Karpas-422 (cell line): Measurements from ENCODE around the gene TH. TPM values are rescaled to one million over a fixed set of nuclear protein-coding genes. Genes with fewer than 3 reads are reported as not detected.
"Not testable (repeated sequence)": the region's sequence is repeated elsewhere in the genome, so short reads cannot be mapped to it uniquely, and the experiment has no call there.

Experiments used
- DNase-seq: peaks from one replicate; pipeline ENCODE4 v3.0.0-alpha.2; 2015
- H2AFZ ChIP-seq: fragments of 200-600 bp; sonication (generic); 2 replicates; pipeline ENCODE4 v1.6.1; 2014; ENCODE audit warnings: antibody characterized with exemption, low read length, mixed read lengths
- H3K27ac ChIP-seq: fragments of 200-600 bp; sonication (generic); 2 replicates; pipeline ENCODE4 v1.5.1; 2014; ENCODE audit warnings: mild to moderate bottlenecking, low read length, moderate library complexity
- H3K27me3 ChIP-seq: fragments of 200-600 bp; sonication (generic); 2 replicates; pipeline ENCODE4 v1.6.1; 2014; ENCODE audit warnings: low read length, mixed read lengths
- H3K36me3 ChIP-seq: fragments of 200-600 bp; sonication (generic); 2 replicates; pipeline ENCODE4 v1.6.1; 2014; ENCODE audit warnings: low read length, mixed read lengths; ENCODE audit not compliant: insufficient read depth
- H3K4me1 ChIP-seq: fragments of 200-600 bp; sonication (generic); 2 replicates; pipeline ENCODE4 v1.6.1; 2014; ENCODE audit warnings: mild to moderate bottlenecking, low read length, mixed read lengths
- H3K4me2 ChIP-seq: fragments of 200-600 bp; sonication (generic); 2 replicates; pipeline ENCODE4 v1.6.1; 2014; ENCODE audit warnings: low read length, low read depth, mild to moderate bottlenecking; ENCODE audit not compliant: poor library complexity, severe bottlenecking
- H3K4me3 ChIP-seq: fragments of 200-600 bp; sonication (generic); 2 replicates; pipeline ENCODE4 v1.5.1; 2014; ENCODE audit warnings: mild to moderate bottlenecking, antibody characterized with exemption, low read length, mixed read lengths
- H3K79me2 ChIP-seq: fragments of 200-600 bp; sonication (generic); 2 replicates; pipeline ENCODE4 v1.6.1; 2014; ENCODE audit warnings: mild to moderate bottlenecking, low read length, mixed read lengths
- H3K9ac ChIP-seq: fragments of 200-600 bp; sonication (generic); 2 replicates; pipeline ENCODE4 v1.6.0; 2014; ENCODE audit warnings: low read length
- H3K9me2 ChIP-seq: fragments of 200-600 bp; sonication (generic), shearing (Covaris generic); replicated peaks from 2 replicates; pipeline ENCODE4 v1.6.0; 2014; ENCODE audit warnings: mild to moderate bottlenecking, low read length, moderate library complexity; ENCODE audit not compliant: insufficient read depth
- H3K9me3 ChIP-seq: fragments of 300-700, 200-600 bp; sonication (generic); 2 replicates; pipeline ENCODE4 v1.6.1; 2014; ENCODE audit warnings: low read length, mixed read lengths
- H4K20me1 ChIP-seq: fragments of 200-600 bp; sonication (generic); 2 replicates; pipeline ENCODE4 v1.6.1; 2014; ENCODE audit warnings: mild to moderate bottlenecking, antibody characterized with exemption, low read length, low read depth; ENCODE audit not compliant: insufficient read depth
- total RNA-seq: library from RNA; depleted of rRNA; stranded (reverse); fragments of >200 nt; shearing (Covaris generic); gene quantifications from 2 replicates; pipeline ENCODE4 v1.2.3, GENCODE V29; 2014; ENCODE audit warnings: low replicate concordance

TH gene
- total RNA-seq, 1 experiment from 2014 or later: not detected

GRCh38 chr11:2193888-2194595 is 22.4 kb upstream of the TH start:
- H2AFZ ChIP-seq, H3K36me3 ChIP-seq, H3K27ac ChIP-seq, H3K79me2 ChIP-seq, H3K9me3 ChIP-seq, H3K27me3 ChIP-seq, H3K4me1 ChIP-seq, H3K4me2 ChIP-seq, H4K20me1 ChIP-seq, H3K9ac ChIP-seq, H3K9me2 ChIP-seq, DNase-seq, H3K4me3 ChIP-seq: not testable (repeated sequence)

- Histone ChIP-seq H3K4me2 (no peak overlapping the region), H3K4me3 (no peak overlapping the region), H3K27ac (no peak overlapping the region), H3K9me2 (no peaks in the 10 kb centered on the region), H4K20me1 (no peaks in the 10 kb centered on the region), H2AFZ (no peak overlapping the region), H3K9me3 (no peaks in the 10 kb centered on the region), H3K79me2 (no peaks in the 10 kb centered on the region), H3K9ac (no peak overlapping the region), H3K36me3 (no peaks in the 10 kb centered on the region), H3K4me1 (no peaks in the 10 kb centered on the region), H3K27me3 (no peaks in the 10 kb centered on the region)
- no peak for DNase-seq
Measured at GRCh38 chr11:2193099-2193887, 21.7 kb upstream of the TH start.

GRCh38 chr11:2192435-2192834 is 20.8 kb upstream of the TH start:
- Histone ChIP-seq H3K27me3 (no peaks in the 10 kb centered on the region), H3K79me2 (no peaks in the 10 kb centered on the region), H3K36me3 (no peaks in the 10 kb centered on the region), H3K4me1 (no peaks in the 10 kb centered on the region), H3K9me2 (no peaks in the 10 kb centered on the region), H3K4me3 (no peak overlapping the region), H2AFZ (no peak overlapping the region), H3K27ac (no peak overlapping the region), H3K9me3 (no peaks in the 10 kb centered on the region), H3K4me2 (no peak overlapping the region), H3K9ac (no peak overlapping the region), H4K20me1 (no peaks in the 10 kb centered on the region)
- DNase-seq: no peak

- no peaks in the 10 kb centered on the region for H3K4me1 ChIP-seq
- H3K4me3 ChIP-seq: no peak overlapping the region
- no peaks in the 10 kb centered on the region for H3K36me3 ChIP-seq
- no peak overlapping the region for H2AFZ ChIP-seq
- H3K4me2 ChIP-seq: no peak overlapping the region
- H3K9me2 ChIP-seq: no peaks in the 10 kb centered on the region
- no peak overlapping the region for H3K27ac ChIP-seq
- no peak for DNase-seq
- H3K9ac ChIP-seq: no peak overlapping the region
- H3K9me3 ChIP-seq: no peaks in the 10 kb centered on the region
- H3K79me2 ChIP-seq: no peaks in the 10 kb centered on the region
- no peaks in the 10 kb centered on the region for H4K20me1 ChIP-seq
- H3K27me3 ChIP-seq: no peaks in the 10 kb centered on the region
Measured at GRCh38 chr11:2191883-2192282, 20.3 kb upstream of the TH start.

- Histone ChIP-seq H3K9me3 (no peaks in the 10 kb centered on the region), H3K9ac (no peak overlapping the region), H4K20me1 (no peaks in the 10 kb centered on the region), H3K79me2 (no peaks in the 10 kb centered on the region), H3K36me3 (no peaks in the 10 kb centered on the region), H3K4me2 (no peak overlapping the region), H3K4me3 (no peak overlapping the region), H3K27ac (no peak overlapping the region), H3K27me3 (no peaks in the 10 kb centered on the region), H3K4me1 (no peaks in the 10 kb centered on the region), H3K9me2 (no peaks in the 10 kb centered on the region), H2AFZ (no peak overlapping the region)
- no peak for DNase-seq
Measured at GRCh38 chr11:2190657-2191471, 19.2 kb upstream of the TH start.

- H3K9me3 ChIP-seq: no peaks in the 10 kb centered on the region
- no peak overlapping the region for H3K27ac ChIP-seq
- H3K4me1 ChIP-seq: no peaks in the 10 kb centered on the region
- no peaks in the 10 kb centered on the region for H3K9me2 ChIP-seq
- H3K4me3 ChIP-seq: no peak overlapping the region
- H3K36me3 ChIP-seq: no peaks in the 10 kb centered on the region
- H3K79me2 ChIP-seq: no peaks in the 10 kb centered on the region
- H3K27me3 ChIP-seq: no peaks in the 10 kb centered on the region
- no peak overlapping the region for H3K4me2 ChIP-seq
- H4K20me1 ChIP-seq: no peaks in the 10 kb centered on the region
- H2AFZ ChIP-seq: no peak overlapping the region
- no peak overlapping the region for H3K9ac ChIP-seq
- no peak for DNase-seq
Measured at GRCh38 chr11:2189938-2190656, 18.5 kb upstream of the TH start.

- Histone ChIP-seq H3K9ac (no peak overlapping the region), H2AFZ (no peak overlapping the region), H3K36me3 (no peaks in the 10 kb centered on the region), H3K4me3 (no peak overlapping the region), H3K27me3 (no peaks in the 10 kb centered on the region), H4K20me1 (no peaks in the 10 kb centered on the region), H3K27ac (no peak overlapping the region), H3K9me3 (no peaks in the 10 kb centered on the region), H3K4me1 (no peaks in the 10 kb centered on the region), H3K4me2 (no peak overlapping the region), H3K79me2 (no peaks in the 10 kb centered on the region), H3K9me2 (no peaks in the 10 kb centered on the region)
- no peak for DNase-seq
Measured at GRCh38 chr11:2188745-2189144, 17.1 kb upstream of the TH start.
